ENCODE results near the gene NEK6. TPM values are rescaled to one million over a fixed set of nuclear protein-coding genes. Genes with fewer than 3 reads are reported as not detected.

The NEK6 gene
- total and polyA plus RNA-seq, 12 donors: 4.0 to 27.2 (median 15.1) TPM

- TF ChIP-seq POLR2A (IDR thresholded peaks at IDR 0.05): no peak
- TF ChIP-seq CTCF (IDR thresholded peaks at IDR 0.05): no peak
- Histone ChIP-seq H3K27ac (no peak overlapping the region), H3K4me1 (replicated peaks in 1 of 2) (peaks cover 0 to 11% of the 10 kb centered on the region in 2 donors), H3K36me3 (replicated peaks in 1 of 2) (peaks cover 0 to 45% of the 10 kb centered on the region in 2 donors), H3K4me3 (no peak overlapping the region), H3K27me3 (no peaks in the 10 kb centered on the region), H3K9me3 (replicated peaks in 1 of 3) (no peaks in the 10 kb centered on the region)
- intact Hi-C loops (cut with DNase I): no loop called here
- WGBS, 4 donors: 85 to 100% (median 89%) methylated on average over 2 to 34 of the region's 34 CpGs
- DNase-seq: no peak
Observed at GRCh38 chr9:124346347-124347163, 88.8 kb downstream of the NEK6 start.

- Histone ChIP-seq H3K36me3 (replicated peaks in 1 of 2) (peaks cover 0 to 54% of the 10 kb centered on the region in 2 donors), H3K9me3 (replicated peaks in 1 of 3) (no peaks in the 10 kb centered on the region), H3K4me1 (replicated peaks in 1 of 2) (peaks cover 0 to 10% of the 10 kb centered on the region in 2 donors), H3K27me3 (no peaks in the 10 kb centered on the region), H3K4me3 (no peak overlapping the region), H3K27ac (no peak overlapping the region)
- WGBS, 4 donors: 67 to 87% (median 78%) methylated on average over 19 to 26 of the region's 26 CpGs
- intact Hi-C loops (cut with DNase I): no loop called here
- peak in 3 of 7 donors; percentile 38 to 56 (median 50) for DNase-seq
- no peak for TF ChIP-seq POLR2A (IDR thresholded peaks at IDR 0.05)
- no peak for TF ChIP-seq CTCF (IDR thresholded peaks at IDR 0.05)
Observed at GRCh38 chr9:124347206-124347967, 89.6 kb downstream of the NEK6 start.

- H3K9me3 ChIP-seq (replicated peaks in 1 of 3): no peaks in the 10 kb centered on the region
- peaks cover 0 to 5% of the 10 kb centered on the region in 2 donors for H3K4me1 ChIP-seq (replicated peaks in 1 of 2)
- DNase-seq: no peak
- TF ChIP-seq POLR2A (IDR thresholded peaks at IDR 0.05): no peak
- TF ChIP-seq CTCF (IDR thresholded peaks at IDR 0.05): no peak
- H3K27ac ChIP-seq: no peak overlapping the region
- intact Hi-C loops (cut with DNase I): no loop called here
- H3K4me3 ChIP-seq: no peak overlapping the region
- WGBS, 4 donors: 87 to 90% (median 88%) methylated on average over 5 to 8 of the region's 8 CpGs
- no peaks in the 10 kb centered on the region for H3K27me3 ChIP-seq
- peaks cover 0 to 59% of the 10 kb centered on the region in 2 donors for H3K36me3 ChIP-seq (replicated peaks in 1 of 2)
Observed at GRCh38 chr9:124347968-124348358, 90.2 kb downstream of the NEK6 start.

GRCh38 chr9:124348363-124348762 is 90.6 kb downstream of the NEK6 start:
- Histone ChIP-seq H3K27ac (no peak overlapping the region), H3K4me3 (no peak overlapping the region), H3K27me3 (no peaks in the 10 kb centered on the region), H3K36me3 (replicated peaks in 1 of 2) (peaks cover 0 to 63% of the 10 kb centered on the region in 2 donors), H3K4me1 (replicated peaks in 1 of 2) (peaks cover 0 to 3% of the 10 kb centered on the region in 2 donors), H3K9me3 (replicated peaks in 1 of 3) (no peaks in the 10 kb centered on the region)
- 83 to 90% (median 86%) methylated on average over 3 of the region's 3 CpGs for WGBS, 4 donors
- no peak for DNase-seq
- intact Hi-C loops (cut with DNase I): no loop called here
- TF ChIP-seq POLR2A (IDR thresholded peaks at IDR 0.05) (no peak), CTCF (IDR thresholded peaks at IDR 0.05) (no peak)

All from adrenal gland (tissue), 12 donors.